Vagina (tissue), 2 donors: ENCODE results near the gene TBXAS1.

ENCODE experiments used
- POLR2A ChIP-seq, 2 donors: fragments of 450-650 bp; IDR thresholded peaks; one replicate each; pipeline ENCODE4 v1.6.1; 2017; ENCODE audit warnings: antibody characterized with exemption in 2 of 2, mild to moderate bottlenecking in 2 of 2, moderate library complexity in 2 of 2
- POLR2AphosphoS5 ChIP-seq, 2 donors: sonication (generic); formaldehyde crosslinking; IDR thresholded peaks; one replicate each; pipeline ENCODE4 v1.9.0; 2017; ENCODE audit warnings: antibody characterized with exemption in 2 of 2, mild to moderate bottlenecking in 2 of 2, low read depth in 1 of 2; ENCODE audit not compliant: insufficient read depth in 1 of 2
- TF ChIP-seq, protein P1 (sequence below), 3 experiments: fragments of 450-650 bp in 2 of 3; fragments of 200-600 bp in 1 of 3; sonication (generic) in 1 of 3; IDR thresholded peaks; one replicate each; pipeline ENCODE4 v1.5.1; 2017 to 2019; ENCODE audit warnings: antibody characterized with exemption in 3 of 3, mild to moderate bottlenecking in 2 of 3, moderate library complexity in 2 of 3

DNA sequence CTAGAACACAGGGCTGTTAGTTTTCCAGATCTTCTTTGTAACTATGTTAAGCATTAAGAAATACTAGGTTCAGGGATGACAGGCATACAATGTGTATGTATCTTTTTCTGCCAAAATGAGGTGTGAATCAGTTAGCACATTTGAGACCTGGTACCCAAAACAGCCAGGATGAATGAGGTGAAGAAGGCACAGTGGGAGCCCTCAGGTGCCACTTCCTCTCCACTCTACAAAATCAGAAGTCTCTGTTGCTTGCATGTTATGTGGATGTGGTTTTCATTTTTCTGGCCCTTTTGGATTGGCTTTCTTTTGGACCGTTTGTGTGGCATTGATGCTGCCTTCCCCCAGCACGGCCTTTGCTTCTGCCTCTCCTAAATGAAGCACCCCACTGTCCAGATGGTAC, 15.4 kb upstream of the TBXAS1 start:
- TF ChIP-seq POLR2AphosphoS5 (IDR thresholded peaks at IDR 0.05; ENCODE audit: insufficient read depth in 1 of 2, low read depth in 1 of 2) (no peak), POLR2A (IDR thresholded peaks at IDR 0.05) (no peak)
- TF ChIP-seq, protein P1, sequence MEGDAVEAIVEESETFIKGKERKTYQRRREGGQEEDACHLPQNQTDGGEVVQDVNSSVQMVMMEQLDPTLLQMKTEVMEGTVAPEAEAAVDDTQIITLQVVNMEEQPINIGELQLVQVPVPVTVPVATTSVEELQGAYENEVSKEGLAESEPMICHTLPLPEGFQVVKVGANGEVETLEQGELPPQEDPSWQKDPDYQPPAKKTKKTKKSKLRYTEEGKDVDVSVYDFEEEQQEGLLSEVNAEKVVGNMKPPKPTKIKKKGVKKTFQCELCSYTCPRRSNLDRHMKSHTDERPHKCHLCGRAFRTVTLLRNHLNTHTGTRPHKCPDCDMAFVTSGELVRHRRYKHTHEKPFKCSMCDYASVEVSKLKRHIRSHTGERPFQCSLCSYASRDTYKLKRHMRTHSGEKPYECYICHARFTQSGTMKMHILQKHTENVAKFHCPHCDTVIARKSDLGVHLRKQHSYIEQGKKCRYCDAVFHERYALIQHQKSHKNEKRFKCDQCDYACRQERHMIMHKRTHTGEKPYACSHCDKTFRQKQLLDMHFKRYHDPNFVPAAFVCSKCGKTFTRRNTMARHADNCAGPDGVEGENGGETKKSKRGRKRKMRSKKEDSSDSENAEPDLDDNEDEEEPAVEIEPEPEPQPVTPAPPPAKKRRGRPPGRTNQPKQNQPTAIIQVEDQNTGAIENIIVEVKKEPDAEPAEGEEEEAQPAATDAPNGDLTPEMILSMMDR (IDR thresholded peaks at IDR 0.05): no peak
